ENCODE measurements around the gene CNTNAP5. TPM values are rescaled to one million over a fixed set of nuclear protein-coding genes. Genes with fewer than 3 reads are reported as not detected.

The CNTNAP5 gene
- total and polyA plus RNA-seq, 5 donors from 2014 or later, result not detected

DNA sequence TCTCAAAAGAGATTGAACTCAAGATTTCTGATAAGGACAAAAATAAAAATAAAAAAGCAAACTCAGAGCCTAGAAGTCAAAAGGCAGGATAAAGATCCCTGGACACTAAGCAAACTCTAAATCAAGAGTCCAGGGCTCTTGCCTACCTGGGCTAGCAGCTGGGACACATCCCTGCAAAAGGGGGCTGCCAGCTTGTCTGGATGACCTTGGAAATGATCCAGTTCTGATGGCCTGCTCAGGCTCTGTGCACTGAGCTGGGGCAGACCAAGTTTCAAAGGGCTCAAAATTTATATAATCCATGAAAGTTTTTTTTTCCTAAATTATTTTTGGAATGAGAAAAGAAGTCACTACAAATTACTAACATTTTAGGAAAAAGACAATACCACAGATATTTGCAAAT lies 557.3 kb downstream of the CNTNAP5 start:
- Mint-ChIP-seq H3K4me1 (peaks cover 0 to 4% (median 0%) of the 10 kb centered on the region in 4 donors), H3K27me3 (no peaks in the 10 kb centered on the region), H3K27ac (no peak overlapping the region), H3K4me3 (no peak overlapping the region), H3K36me3 (no peaks in the 10 kb centered on the region), H3K9me3 (peaks cover 2 to 25% (median 6%) of the 10 kb centered on the region in 7 donors)
- Histone ChIP-seq H3K27me3 (ENCODE audit: control insufficient read depth, insufficient read depth, low read length) (no peaks in the 10 kb centered on the region), H3K9me3 (ENCODE audit: control insufficient read depth in 2 of 2, low read length in 2 of 2) (peaks cover 0 to 5% of the 10 kb centered on the region in 2 experiments), H3K27ac (ENCODE audit: insufficient read depth, low read length, poor library complexity, severe bottlenecking) (no peak overlapping the region), H3K4me3 (ENCODE audit: low read depth, low read length) (no peak overlapping the region), H3K36me3 (ENCODE audit: control insufficient read depth, insufficient read depth, low read length) (no peaks in the 10 kb centered on the region), H3K4me1 (ENCODE audit: control insufficient read depth, insufficient read depth, low read length, poor library complexity, severe bottlenecking) (no peaks in the 10 kb centered on the region)
- DNase-seq (no peak), ATAC-seq (ENCODE audit: low read depth in 2 of 2) (no peak)

DNA sequence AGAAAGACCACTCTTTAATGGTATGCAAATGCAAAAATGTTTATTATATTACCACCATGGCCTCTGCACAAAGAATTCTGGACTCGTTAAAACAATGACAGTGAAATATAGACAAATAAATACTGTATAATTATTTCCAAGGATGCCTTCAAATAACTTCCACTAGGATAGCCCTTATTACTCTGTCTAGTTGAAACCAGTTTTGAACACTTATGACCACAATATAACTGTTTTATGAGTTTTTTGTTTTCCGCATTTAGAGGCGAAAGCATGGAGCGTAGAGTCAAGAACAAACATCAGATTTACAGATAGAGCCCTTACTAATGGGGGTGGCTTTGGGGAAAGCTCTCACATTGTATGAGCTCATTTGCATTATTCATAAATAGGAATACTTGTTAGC lies 559.5 kb downstream of the CNTNAP5 start:
- H3K27ac Mint-ChIP-seq, result no peak overlapping the region
- peaks cover 0 to 4% (median 0%) of the 10 kb centered on the region in 4 donors for H3K4me1 Mint-ChIP-seq
- Histone ChIP-seq H3K36me3 (ENCODE audit: control insufficient read depth, insufficient read depth, low read length) (no peaks in the 10 kb centered on the region), H3K27me3 (ENCODE audit: control insufficient read depth, insufficient read depth, low read length) (no peaks in the 10 kb centered on the region), H3K4me1 (ENCODE audit: control insufficient read depth, insufficient read depth, low read length, poor library complexity, severe bottlenecking) (no peaks in the 10 kb centered on the region), H3K9me3 (ENCODE audit: control insufficient read depth in 2 of 2, low read length in 2 of 2) (peaks cover 0 to 3% of the 10 kb centered on the region in 2 experiments), H3K27ac (ENCODE audit: insufficient read depth, low read length, poor library complexity, severe bottlenecking) (no peak overlapping the region), H3K4me3 (ENCODE audit: low read depth, low read length) (no peak overlapping the region)
- ATAC-seq (ENCODE audit: low read depth in 2 of 2) (no peak), DNase-seq (no peak)
- no peaks in the 10 kb centered on the region for H3K36me3 Mint-ChIP-seq
- H3K27me3 Mint-ChIP-seq, result no peaks in the 10 kb centered on the region
- no peak overlapping the region for H3K4me3 Mint-ChIP-seq
- H3K9me3 Mint-ChIP-seq, result peaks cover 2 to 21% (median 4%) of the 10 kb centered on the region in 7 donors

- Mint-ChIP-seq H3K9me3 (peaks cover 0 to 21% (median 4%) of the 10 kb centered on the region in 7 donors), H3K27me3 (no peaks in the 10 kb centered on the region), H3K27ac (no peak overlapping the region), H3K4me3 (no peak overlapping the region), H3K4me1 (peaks cover 0 to 4% (median 0%) of the 10 kb centered on the region in 4 donors), H3K36me3 (no peaks in the 10 kb centered on the region)
- peaks cover 0 to 3% of the 10 kb centered on the region in 2 experiments for H3K9me3 ChIP-seq (ENCODE audit: control insufficient read depth in 2 of 2, low read length in 2 of 2)
- no peak overlapping the region for H3K4me3 ChIP-seq (ENCODE audit: low read depth, low read length)
- H3K27me3 ChIP-seq (ENCODE audit: control insufficient read depth, insufficient read depth, low read length), result no peaks in the 10 kb centered on the region
- no peak overlapping the region for H3K27ac ChIP-seq (ENCODE audit: insufficient read depth, low read length, poor library complexity, severe bottlenecking)
- no peak for ATAC-seq (ENCODE audit: low read depth in 2 of 2)
- H3K36me3 ChIP-seq (ENCODE audit: control insufficient read depth, insufficient read depth, low read length), result no peaks in the 10 kb centered on the region
- no peak for DNase-seq
- H3K4me1 ChIP-seq (ENCODE audit: control insufficient read depth, insufficient read depth, low read length, poor library complexity, severe bottlenecking), result no peaks in the 10 kb centered on the region
These were observed 560.2 kb downstream of the CNTNAP5 start for GRCh38 chr2:124585277-124585676.

- H3K27me3 Mint-ChIP-seq, result no peaks in the 10 kb centered on the region
- H3K9me3 Mint-ChIP-seq, result peaks cover 0 to 14% (median 4%) of the 10 kb centered on the region in 7 donors
- H3K4me3 Mint-ChIP-seq, result no peak overlapping the region
- no peak overlapping the region for H3K27ac Mint-ChIP-seq
- DNase-seq (no peak), ATAC-seq (ENCODE audit: low read depth in 2 of 2) (no peak)
- no peaks in the 10 kb centered on the region for H3K27me3 ChIP-seq (ENCODE audit: control insufficient read depth, insufficient read depth, low read length)
- no peaks in the 10 kb centered on the region for H3K36me3 ChIP-seq (ENCODE audit: control insufficient read depth, insufficient read depth, low read length)
- peaks cover 0 to 3% of the 10 kb centered on the region in 2 experiments for H3K9me3 ChIP-seq (ENCODE audit: control insufficient read depth in 2 of 2, low read length in 2 of 2)
- no peak overlapping the region for H3K27ac ChIP-seq (ENCODE audit: insufficient read depth, low read length, poor library complexity, severe bottlenecking)
- peaks cover 0 to 3% (median 0%) of the 10 kb centered on the region in 4 donors for H3K4me1 Mint-ChIP-seq
- no peak overlapping the region for H3K4me3 ChIP-seq (ENCODE audit: low read depth, low read length)
- H3K4me1 ChIP-seq (ENCODE audit: control insufficient read depth, insufficient read depth, low read length, poor library complexity, severe bottlenecking), result no peaks in the 10 kb centered on the region
- H3K36me3 Mint-ChIP-seq, result no peaks in the 10 kb centered on the region
These were observed 561.1 kb downstream of the CNTNAP5 start for GRCh38 chr2:124586210-124586609.

- H3K4me1 Mint-ChIP-seq, result no peaks in the 10 kb centered on the region
- Histone ChIP-seq H3K36me3 (ENCODE audit: control insufficient read depth, insufficient read depth, low read length) (no peaks in the 10 kb centered on the region), H3K27ac (ENCODE audit: insufficient read depth, low read length, poor library complexity, severe bottlenecking) (no peak overlapping the region), H3K4me3 (ENCODE audit: low read depth, low read length) (no peak overlapping the region), H3K9me3 (ENCODE audit: control insufficient read depth in 2 of 2, low read length in 2 of 2) (peaks cover 0 to 3% of the 10 kb centered on the region in 2 experiments), H3K4me1 (ENCODE audit: control insufficient read depth, insufficient read depth, low read length, poor library complexity, severe bottlenecking) (no peaks in the 10 kb centered on the region), H3K27me3 (ENCODE audit: control insufficient read depth, insufficient read depth, low read length) (no peaks in the 10 kb centered on the region)
- H3K4me3 Mint-ChIP-seq, result no peak overlapping the region
- H3K27me3 Mint-ChIP-seq, result no peaks in the 10 kb centered on the region
- DNase-seq (no peak), ATAC-seq (ENCODE audit: low read depth in 2 of 2) (no peak)
- H3K9me3 Mint-ChIP-seq, result peaks cover 1 to 11% (median 4%) of the 10 kb centered on the region in 7 donors
- no peak overlapping the region for H3K27ac Mint-ChIP-seq
- no peaks in the 10 kb centered on the region for H3K36me3 Mint-ChIP-seq
These were observed 561.7 kb downstream of the CNTNAP5 start for GRCh38 chr2:124586835-124587234.

- H3K27me3 Mint-ChIP-seq, result no peaks in the 10 kb centered on the region
- H3K4me3 Mint-ChIP-seq, result no peak overlapping the region
- H3K9me3 ChIP-seq (ENCODE audit: control insufficient read depth in 2 of 2, low read length in 2 of 2), result peaks cover 0 to 3% of the 10 kb centered on the region in 2 experiments
- H3K4me1 Mint-ChIP-seq, result no peaks in the 10 kb centered on the region
- no peak overlapping the region for H3K27ac Mint-ChIP-seq
- peaks cover 1 to 13% (median 4%) of the 10 kb centered on the region in 7 donors for H3K9me3 Mint-ChIP-seq
- no peak for DNase-seq
- H3K4me1 ChIP-seq (ENCODE audit: control insufficient read depth, insufficient read depth, low read length, poor library complexity, severe bottlenecking), result no peaks in the 10 kb centered on the region
- ATAC-seq (ENCODE audit: low read depth in 2 of 2), result no peak
- no peak overlapping the region for H3K4me3 ChIP-seq (ENCODE audit: low read depth, low read length)
- H3K36me3 Mint-ChIP-seq, result no peaks in the 10 kb centered on the region
- no peak overlapping the region for H3K27ac ChIP-seq (ENCODE audit: insufficient read depth, low read length, poor library complexity, severe bottlenecking)
- no peaks in the 10 kb centered on the region for H3K27me3 ChIP-seq (ENCODE audit: control insufficient read depth, insufficient read depth, low read length)
- no peaks in the 10 kb centered on the region for H3K36me3 ChIP-seq (ENCODE audit: control insufficient read depth, insufficient read depth, low read length)
These were observed 564.9 kb downstream of the CNTNAP5 start for GRCh38 chr2:124589971-124590370.

- Mint-ChIP-seq H3K4me1 (no peaks in the 10 kb centered on the region), H3K4me3 (no peak overlapping the region), H3K9me3 (peaks cover 0 to 14% (median 6%) of the 10 kb centered on the region in 7 donors), H3K27ac (no peak overlapping the region), H3K36me3 (no peaks in the 10 kb centered on the region), H3K27me3 (no peaks in the 10 kb centered on the region)
- ATAC-seq (ENCODE audit: low read depth in 2 of 2) (no peak), DNase-seq (no peak)
- no peak overlapping the region for H3K27ac ChIP-seq (ENCODE audit: insufficient read depth, low read length, poor library complexity, severe bottlenecking)
- H3K27me3 ChIP-seq (ENCODE audit: control insufficient read depth, insufficient read depth, low read length), result no peaks in the 10 kb centered on the region
- H3K36me3 ChIP-seq (ENCODE audit: control insufficient read depth, insufficient read depth, low read length), result no peaks in the 10 kb centered on the region
- H3K9me3 ChIP-seq (ENCODE audit: control insufficient read depth in 2 of 2, low read length in 2 of 2), result peaks cover 0 to 3% of the 10 kb centered on the region in 2 experiments
- no peaks in the 10 kb centered on the region for H3K4me1 ChIP-seq (ENCODE audit: control insufficient read depth, insufficient read depth, low read length, poor library complexity, severe bottlenecking)
- H3K4me3 ChIP-seq (ENCODE audit: low read depth, low read length), result no peak overlapping the region
These were observed 577.7 kb downstream of the CNTNAP5 start for GRCh38 chr2:124602759-124603158.

GRCh38 chr2:124604940-124605339 lies 579.9 kb downstream of the CNTNAP5 start:
- Mint-ChIP-seq H3K4me3 (no peak overlapping the region), H3K4me1 (no peaks in the 10 kb centered on the region), H3K27me3 (no peaks in the 10 kb centered on the region), H3K27ac (no peak overlapping the region), H3K36me3 (no peaks in the 10 kb centered on the region), H3K9me3 (peaks cover 0 to 14% (median 7%) of the 10 kb centered on the region in 7 donors)
- DNase-seq (no peak), ATAC-seq (ENCODE audit: low read depth in 2 of 2) (no peak)
- Histone ChIP-seq H3K27me3 (ENCODE audit: control insufficient read depth, insufficient read depth, low read length) (no peaks in the 10 kb centered on the region), H3K9me3 (ENCODE audit: control insufficient read depth in 2 of 2, low read length in 2 of 2) (no peaks in the 10 kb centered on the region), H3K27ac (ENCODE audit: insufficient read depth, low read length, poor library complexity, severe bottlenecking) (no peak overlapping the region), H3K36me3 (ENCODE audit: control insufficient read depth, insufficient read depth, low read length) (no peaks in the 10 kb centered on the region), H3K4me3 (ENCODE audit: low read depth, low read length) (no peak overlapping the region), H3K4me1 (ENCODE audit: control insufficient read depth, insufficient read depth, low read length, poor library complexity, severe bottlenecking) (no peaks in the 10 kb centered on the region)

Measured in CD4-positive, CD25-positive, alpha-beta regulatory T cell (primary cell).